ENCODE results near the gene OR9K2.

The OR9K2 gene, protein sequence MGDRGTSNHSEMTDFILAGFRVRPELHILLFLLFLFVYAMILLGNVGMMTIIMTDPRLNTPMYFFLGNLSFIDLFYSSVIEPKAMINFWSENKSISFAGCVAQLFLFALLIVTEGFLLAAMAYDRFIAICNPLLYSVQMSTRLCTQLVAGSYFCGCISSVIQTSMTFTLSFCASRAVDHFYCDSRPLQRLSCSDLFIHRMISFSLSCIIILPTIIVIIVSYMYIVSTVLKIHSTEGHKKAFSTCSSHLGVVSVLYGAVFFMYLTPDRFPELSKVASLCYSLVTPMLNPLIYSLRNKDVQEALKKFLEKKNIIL

GRCh38 chr12:55126106-55126505 is at the start of gene OR9K2:
TSS of gene OR9K2 (plus strand) at chr12:55126406. CDS start at chr12:55129835, 3,429 bp downstream.
- Histone ChIP-seq H3K36me3 (no peaks in the 10 kb centered on the region), H3K9me3 (no peaks in the 10 kb centered on the region), H3K27ac (no peak within 1 kb of the TSS), H3K27me3 (no peaks in the 10 kb centered on the region), H3K4me1 (no peaks in the 10 kb centered on the region), H3K4me3 (no peak within 1 kb of the TSS)
- TF ChIP-seq, protein P1, sequence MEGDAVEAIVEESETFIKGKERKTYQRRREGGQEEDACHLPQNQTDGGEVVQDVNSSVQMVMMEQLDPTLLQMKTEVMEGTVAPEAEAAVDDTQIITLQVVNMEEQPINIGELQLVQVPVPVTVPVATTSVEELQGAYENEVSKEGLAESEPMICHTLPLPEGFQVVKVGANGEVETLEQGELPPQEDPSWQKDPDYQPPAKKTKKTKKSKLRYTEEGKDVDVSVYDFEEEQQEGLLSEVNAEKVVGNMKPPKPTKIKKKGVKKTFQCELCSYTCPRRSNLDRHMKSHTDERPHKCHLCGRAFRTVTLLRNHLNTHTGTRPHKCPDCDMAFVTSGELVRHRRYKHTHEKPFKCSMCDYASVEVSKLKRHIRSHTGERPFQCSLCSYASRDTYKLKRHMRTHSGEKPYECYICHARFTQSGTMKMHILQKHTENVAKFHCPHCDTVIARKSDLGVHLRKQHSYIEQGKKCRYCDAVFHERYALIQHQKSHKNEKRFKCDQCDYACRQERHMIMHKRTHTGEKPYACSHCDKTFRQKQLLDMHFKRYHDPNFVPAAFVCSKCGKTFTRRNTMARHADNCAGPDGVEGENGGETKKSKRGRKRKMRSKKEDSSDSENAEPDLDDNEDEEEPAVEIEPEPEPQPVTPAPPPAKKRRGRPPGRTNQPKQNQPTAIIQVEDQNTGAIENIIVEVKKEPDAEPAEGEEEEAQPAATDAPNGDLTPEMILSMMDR (IDR thresholded peaks at IDR 0.05), result no peak
- intact Hi-C loops (cut with DNase I; ENCODE audit: low total_unique reads), result no loop called here
- no peak for DNase-seq

GRCh38 chr12:55092579-55092978 is 33.6 kb upstream of the OR9K2 start:
- no peak overlapping the region for H3K4me3 ChIP-seq
- no peaks in the 10 kb centered on the region for H3K4me1 ChIP-seq
- no peak for DNase-seq
- intact Hi-C loops (cut with DNase I; ENCODE audit: low total_unique reads), result no loop called here
- H3K9me3 ChIP-seq, result no peaks in the 10 kb centered on the region
- H3K36me3 ChIP-seq, result no peaks in the 10 kb centered on the region
- TF ChIP-seq, protein P1 (IDR thresholded peaks at IDR 0.05), result no peak
- H3K27me3 ChIP-seq, result no peaks in the 10 kb centered on the region
- no peak overlapping the region for H3K27ac ChIP-seq

- intact Hi-C loops (cut with DNase I; ENCODE audit: low total_unique reads), result no loop called here
- DNase-seq, result no peak
- Histone ChIP-seq H3K27me3 (no peaks in the 10 kb centered on the region), H3K4me1 (no peaks in the 10 kb centered on the region), H3K36me3 (no peaks in the 10 kb centered on the region), H3K9me3 (no peaks in the 10 kb centered on the region), H3K4me3 (no peak overlapping the region), H3K27ac (no peak overlapping the region)
- TF ChIP-seq, protein P1 (IDR thresholded peaks at IDR 0.05), result no peak
Observed at GRCh38 chr12:55112378-55112875, 13.8 kb upstream of the OR9K2 start.

- Histone ChIP-seq H3K27me3 (no peaks in the 10 kb centered on the region), H3K9me3 (no peaks in the 10 kb centered on the region), H3K4me1 (no peaks in the 10 kb centered on the region), H3K4me3 (no peak overlapping the region), H3K27ac (no peak overlapping the region), H3K36me3 (no peaks in the 10 kb centered on the region)
- intact Hi-C loops (cut with DNase I; ENCODE audit: low total_unique reads), result no loop called here
- TF ChIP-seq, protein P1 (IDR thresholded peaks at IDR 0.05), result no peak
- no peak for DNase-seq
Observed at GRCh38 chr12:55116152-55116551, 10.1 kb upstream of the OR9K2 start.

- Histone ChIP-seq H3K4me3 (no peak overlapping the region), H3K4me1 (no peaks in the 10 kb centered on the region), H3K27me3 (no peaks in the 10 kb centered on the region), H3K36me3 (no peaks in the 10 kb centered on the region), H3K9me3 (no peaks in the 10 kb centered on the region), H3K27ac (no peak overlapping the region)
- TF ChIP-seq, protein P1 (IDR thresholded peaks at IDR 0.05), result no peak
- no peak for DNase-seq
- intact Hi-C loops (cut with DNase I; ENCODE audit: low total_unique reads), result no loop called here
Observed at GRCh38 chr12:55132816-55133215, 6.6 kb downstream of the OR9K2 start.

Data from tibial artery (tissue), 4 donors.